Lower leg skin (tissue), 3 donors: Measurements from ENCODE around the gene CENPP.

ENCODE experiments used
- CTCF ChIP-seq, 3 donors: fragments of 450-650 bp; IDR thresholded peaks; one replicate each; pipeline ENCODE4 v1.5.1; 2016; ENCODE audit warnings: antibody characterized with exemption in 3 of 3, mild to moderate bottlenecking in 3 of 3, moderate library complexity in 2 of 3
- POLR2A ChIP-seq, 2 donors: fragments of 450-650 bp; IDR thresholded peaks; one replicate each; pipeline ENCODE4 v1.6.1; 2016 to 2017; ENCODE audit warnings: antibody characterized with exemption in 2 of 2, mild to moderate bottlenecking in 1 of 2, moderate library complexity in 1 of 2

GRCh38 chr9:92639124-92639523 lies 313.4 kb downstream of the CENPP start:
- no peak for TF ChIP-seq POLR2A (IDR thresholded peaks at IDR 0.05)
- TF ChIP-seq CTCF (IDR thresholded peaks at IDR 0.05) = no peak
